GM04503 (cell line): Measurements from ENCODE around the gene ERMP1.
"Not testable (repeated sequence)": the region's sequence is repeated elsewhere in the genome, so short reads cannot be mapped to it uniquely, and the experiment has no call there.

Experiments used
- DNase-seq: peaks from one replicate; pipeline ENCODE4 v3.0.0-alpha.2; 2012; ENCODE audit warnings: low read depth

Gene ERMP1, protein sequence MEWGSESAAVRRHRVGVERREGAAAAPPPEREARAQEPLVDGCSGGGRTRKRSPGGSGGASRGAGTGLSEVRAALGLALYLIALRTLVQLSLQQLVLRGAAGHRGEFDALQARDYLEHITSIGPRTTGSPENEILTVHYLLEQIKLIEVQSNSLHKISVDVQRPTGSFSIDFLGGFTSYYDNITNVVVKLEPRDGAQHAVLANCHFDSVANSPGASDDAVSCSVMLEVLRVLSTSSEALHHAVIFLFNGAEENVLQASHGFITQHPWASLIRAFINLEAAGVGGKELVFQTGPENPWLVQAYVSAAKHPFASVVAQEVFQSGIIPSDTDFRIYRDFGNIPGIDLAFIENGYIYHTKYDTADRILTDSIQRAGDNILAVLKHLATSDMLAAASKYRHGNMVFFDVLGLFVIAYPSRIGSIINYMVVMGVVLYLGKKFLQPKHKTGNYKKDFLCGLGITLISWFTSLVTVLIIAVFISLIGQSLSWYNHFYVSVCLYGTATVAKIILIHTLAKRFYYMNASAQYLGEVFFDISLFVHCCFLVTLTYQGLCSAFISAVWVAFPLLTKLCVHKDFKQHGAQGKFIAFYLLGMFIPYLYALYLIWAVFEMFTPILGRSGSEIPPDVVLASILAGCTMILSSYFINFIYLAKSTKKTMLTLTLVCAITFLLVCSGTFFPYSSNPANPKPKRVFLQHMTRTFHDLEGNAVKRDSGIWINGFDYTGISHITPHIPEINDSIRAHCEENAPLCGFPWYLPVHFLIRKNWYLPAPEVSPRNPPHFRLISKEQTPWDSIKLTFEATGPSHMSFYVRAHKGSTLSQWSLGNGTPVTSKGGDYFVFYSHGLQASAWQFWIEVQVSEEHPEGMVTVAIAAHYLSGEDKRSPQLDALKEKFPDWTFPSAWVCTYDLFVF

GRCh38 chr9:5832538-5833529 is at the start of gene ERMP1:
TSS of gene ERMP1 (minus strand) at chr9:5833117. CDS start at chr9:5833027, 90 bp downstream.
- no peak for DNase-seq

- DNase-seq, result not testable (repeated sequence)
Observed at GRCh38 chr9:5882244-5883012, 49.5 kb upstream of the ERMP1 start.

DNA sequence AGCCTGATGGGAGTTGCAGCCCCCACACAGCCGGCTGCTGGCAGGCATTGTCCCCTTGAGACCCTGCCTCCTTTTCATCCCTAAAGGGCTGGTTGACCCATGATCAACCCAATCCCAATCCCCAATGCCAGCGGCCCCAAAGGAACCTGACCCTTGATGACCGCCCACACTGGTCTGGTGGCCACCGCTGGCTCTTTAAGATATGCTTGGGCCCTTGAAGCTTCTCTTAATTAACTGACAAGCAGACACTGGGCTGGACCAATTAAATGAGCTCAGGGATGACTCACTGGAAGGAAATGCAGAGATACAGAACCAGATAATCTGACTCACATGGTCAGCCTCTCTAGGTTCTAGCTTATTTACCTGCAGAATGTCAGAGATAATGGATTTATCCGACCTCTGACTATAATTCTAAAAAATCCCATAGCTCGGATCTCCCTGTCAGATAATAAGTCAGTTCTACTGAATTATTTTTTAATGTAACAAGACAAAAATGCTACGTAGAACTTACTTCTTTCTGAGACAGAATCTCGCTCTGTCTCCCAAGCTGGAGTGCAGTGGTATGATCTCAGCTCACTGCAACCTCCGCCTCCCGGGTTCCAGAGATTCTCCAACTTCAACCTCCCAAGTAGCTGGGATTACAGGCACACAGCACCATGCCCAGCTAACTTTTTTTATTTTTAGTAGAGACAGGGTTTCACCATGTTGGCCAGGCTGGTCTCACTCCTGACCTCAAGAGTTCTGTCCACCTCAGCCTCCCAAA is 46.7 kb upstream of the ERMP1 start:
- DNase-seq, result peak; percentile 59

DNA sequence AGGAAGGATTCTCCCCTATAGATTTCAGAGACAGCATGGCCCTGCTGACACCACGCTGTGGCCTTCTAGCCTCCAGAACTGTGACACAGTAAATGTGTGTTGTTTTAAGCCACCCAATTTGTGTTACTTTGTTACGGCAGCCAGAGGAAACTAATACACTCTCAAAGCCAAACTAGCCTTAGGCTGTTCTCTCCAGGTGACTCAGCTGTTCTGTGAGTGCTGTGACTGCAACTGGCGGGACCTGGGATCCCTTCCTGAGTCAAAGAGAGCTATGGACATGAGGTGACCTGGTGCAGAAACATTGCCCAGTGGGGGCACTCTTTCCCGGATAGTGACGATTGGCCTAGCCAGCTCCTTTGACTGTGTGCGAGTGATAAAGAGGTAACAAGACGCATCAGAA is 43.8 kb upstream of the ERMP1 start:
- no peak for DNase-seq

DNA sequence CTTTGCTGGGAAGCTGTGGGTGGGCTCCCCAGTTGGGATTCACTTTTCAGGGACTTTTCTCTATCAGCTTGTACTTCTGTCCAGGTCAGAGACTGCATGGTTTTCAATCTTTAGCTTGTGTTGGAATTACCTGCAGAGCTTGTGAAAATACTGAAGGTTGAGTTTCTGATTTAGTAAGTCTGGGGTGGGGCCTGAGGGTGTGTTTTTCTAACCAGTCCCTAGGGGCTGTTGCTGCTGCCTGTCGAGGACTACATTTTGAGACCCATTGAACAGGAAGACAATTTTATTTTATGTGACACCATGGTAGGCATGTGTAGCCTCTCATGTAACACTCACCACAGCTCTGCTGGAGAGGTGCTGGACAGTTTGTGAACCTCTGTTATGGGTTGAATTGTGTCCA is 43.1 kb upstream of the ERMP1 start:
- no peak for DNase-seq

GRCh38 chr9:5874048-5874447 is 41.1 kb upstream of the ERMP1 start:
- no peak for DNase-seq

DNA sequence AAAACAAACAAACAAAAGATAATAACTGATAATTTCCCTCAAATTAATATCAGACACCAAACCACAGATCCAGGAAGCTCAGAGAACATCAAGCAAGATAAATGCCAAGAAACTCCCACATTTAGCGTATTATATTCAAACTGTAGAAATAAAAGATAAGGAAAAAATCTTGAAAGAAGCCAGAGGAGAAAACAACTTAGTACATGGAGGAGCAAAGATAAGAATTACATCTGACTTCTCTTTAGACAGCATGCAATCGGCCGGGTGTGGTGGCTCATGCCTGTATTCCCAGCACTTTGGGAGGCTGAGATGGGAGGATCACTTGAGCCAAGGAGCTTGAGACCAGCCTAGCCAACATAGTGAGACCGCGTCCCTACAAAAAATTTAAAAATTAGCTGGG is 40.5 kb upstream of the ERMP1 start:
- DNase-seq, result no peak

GRCh38 chr9:5872511-5872910 is 39.6 kb upstream of the ERMP1 start:
- peak; percentile 40 for DNase-seq

- no peak for DNase-seq
Observed at GRCh38 chr9:5871785-5872184, 38.9 kb upstream of the ERMP1 start.

GRCh38 chr9:5870691-5871090 is 37.8 kb upstream of the ERMP1 start:
- no peak for DNase-seq

- no peak for DNase-seq
Observed at GRCh38 chr9:5870020-5870339, 37.1 kb upstream of the ERMP1 start.

DNA sequence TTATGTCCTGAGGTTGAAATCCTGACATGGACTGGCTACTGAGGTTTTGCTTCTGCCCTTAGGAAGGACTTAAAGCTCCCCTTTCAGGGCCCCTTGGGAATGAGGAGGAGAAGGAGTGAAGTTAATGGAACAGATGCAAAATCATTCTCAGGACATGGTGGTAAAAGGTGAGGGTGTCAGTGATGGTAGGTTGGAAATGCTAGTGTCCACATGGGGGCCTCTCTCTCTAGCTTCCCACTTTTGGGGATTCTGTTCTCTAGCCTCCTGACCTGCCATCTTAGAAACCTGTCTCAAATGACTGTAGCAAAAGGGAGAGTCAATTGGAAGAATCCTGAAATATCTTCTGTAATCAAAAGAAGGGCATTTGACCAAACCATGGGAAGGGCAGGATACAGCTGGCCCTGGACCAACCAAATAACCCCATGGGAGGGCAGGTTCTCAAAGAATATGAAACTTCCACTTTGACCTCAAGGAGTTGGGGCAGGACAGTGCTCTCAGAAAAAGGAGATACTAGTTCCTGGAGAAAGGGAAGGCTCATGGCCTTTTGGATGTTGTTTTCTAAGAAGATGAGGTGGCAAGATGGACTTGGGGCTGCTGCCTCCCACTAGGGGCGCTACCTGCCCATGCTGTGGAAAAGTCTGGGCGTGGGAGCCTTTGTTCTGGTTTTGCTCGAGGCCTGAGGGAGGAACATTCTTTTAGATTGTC is 36.5 kb upstream of the ERMP1 start:
- DNase-seq, result no peak

DNA sequence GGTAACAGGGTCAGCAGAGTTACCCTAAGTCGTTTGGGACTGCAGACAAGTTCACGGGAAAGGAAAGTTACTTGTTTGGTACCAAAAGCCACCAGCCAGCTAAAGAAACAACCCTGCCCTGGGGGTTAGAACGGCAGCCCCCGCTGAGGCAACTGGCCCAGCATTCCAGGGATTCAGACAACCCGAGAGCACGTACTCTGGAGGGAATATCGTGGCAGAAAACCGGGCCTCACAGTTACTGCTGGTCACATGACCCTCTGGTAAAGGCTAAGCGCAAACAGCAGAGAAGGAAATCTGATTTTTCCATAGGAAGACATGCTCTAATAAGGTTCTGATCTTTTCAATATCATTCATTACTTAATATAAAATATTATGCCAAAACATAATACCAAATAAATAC is 35.3 kb upstream of the ERMP1 start:
- DNase-seq, result no peak

- no peak for DNase-seq
Observed at GRCh38 chr9:5866685-5867084, 33.8 kb upstream of the ERMP1 start.

GRCh38 chr9:5866272-5866671 is 33.4 kb upstream of the ERMP1 start:
- no peak for DNase-seq

DNA sequence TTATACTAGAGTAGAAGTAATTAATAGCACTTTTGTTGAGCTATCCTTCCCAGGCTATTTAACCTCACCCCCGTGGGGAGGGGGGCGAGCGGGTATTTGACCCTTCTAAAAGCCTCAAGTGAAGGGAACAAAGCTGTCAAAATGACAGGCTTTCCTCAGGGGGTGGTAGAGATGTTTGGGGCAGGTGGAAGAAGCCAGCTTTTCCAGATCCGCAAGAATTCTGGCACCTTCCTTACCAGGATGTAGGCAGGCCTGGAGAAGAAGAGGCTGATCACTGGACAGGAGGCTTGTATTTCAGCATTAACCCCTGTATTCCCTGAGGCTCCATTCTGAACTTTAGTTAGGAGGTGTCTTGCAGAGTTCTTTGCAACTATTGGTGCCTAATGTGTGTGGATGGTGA is 31.5 kb upstream of the ERMP1 start:
- no peak for DNase-seq

GRCh38 chr9:5863092-5863746 is 30.3 kb upstream of the ERMP1 start:
- DNase-seq, result no peak

GRCh38 chr9:5858833-5859232 is 25.9 kb upstream of the ERMP1 start:
- no peak for DNase-seq

GRCh38 chr9:5857928-5858327 is 25.0 kb upstream of the ERMP1 start:
- no peak for DNase-seq
